Panc1 (cell line): ENCODE data around the gene TMOD3.

Source experiments
- POLR2AphosphoS5 ChIP-seq: IDR thresholded peaks from 2 replicates; pipeline ENCODE4 v1.6.1; 2012; ENCODE audit warnings: mild to moderate bottlenecking, low read depth, low read length, moderate library complexity
- REST ChIP-seq, 2 experiments: IDR thresholded peaks; 2 replicates each; pipeline ENCODE4 v1.6.1; 2011 to 2012; ENCODE audit warnings: low read depth in 2 of 2, control low read depth in 1 of 2, low read length in 1 of 2, mild to moderate bottlenecking in 1 of 2, moderate library complexity in 1 of 2; ENCODE audit not compliant: insufficient read depth in 1 of 2
- SIN3A ChIP-seq: IDR thresholded peaks from 2 replicates; pipeline ENCODE4 v1.6.1; 2012; ENCODE audit warnings: low read depth, mild to moderate bottlenecking, low read length, moderate library complexity, borderline replicate concordance; ENCODE audit not compliant: insufficient read depth
- TCF7L2 ChIP-seq: IDR thresholded peaks from 2 replicates; pipeline ENCODE4 v1.6.1; 2011; ENCODE audit warnings: mild to moderate bottlenecking, low read depth, low read length, inconsistent platforms
- TF ChIP-seq, protein P1 (sequence below): fragments of 450-650 bp; IDR thresholded peaks from 2 replicates; pipeline ENCODE4 v1.5.1; 2017; ENCODE audit warnings: mild to moderate bottlenecking

DNA sequence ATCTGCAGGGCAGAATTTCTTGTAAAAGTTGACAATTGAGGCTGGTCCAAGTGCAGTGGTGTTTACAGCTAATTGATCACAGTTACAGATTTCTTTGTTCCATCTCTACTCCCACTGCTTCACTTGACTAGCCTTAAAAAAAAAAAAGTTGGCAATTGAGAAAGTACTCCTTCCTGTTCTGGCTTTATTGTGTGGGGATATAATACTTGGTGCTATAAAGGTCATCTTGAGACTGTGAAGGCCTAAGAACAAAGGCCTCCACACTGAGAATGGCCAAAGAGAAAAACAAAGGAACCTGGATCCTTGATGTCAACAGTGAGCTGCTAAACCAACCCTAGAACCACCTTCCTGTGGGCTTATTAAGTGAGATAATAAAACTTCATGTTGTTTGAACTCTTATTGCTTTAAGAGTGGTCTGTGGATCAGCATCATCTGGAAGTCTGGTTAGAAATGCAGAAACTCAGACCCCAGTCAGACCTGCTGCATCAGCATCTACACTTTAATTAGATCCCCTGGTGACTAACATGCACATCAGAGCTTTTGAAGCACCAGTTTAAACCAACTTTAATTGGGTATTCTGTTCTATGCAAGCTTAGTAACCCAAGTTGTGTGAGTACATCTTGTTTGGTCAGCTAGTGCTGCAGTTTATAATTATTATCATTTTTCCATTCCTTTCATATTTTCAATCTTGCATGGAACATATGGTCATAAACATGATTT, 55.2 kb downstream of the TMOD3 start:
- TF ChIP-seq, protein P1, sequence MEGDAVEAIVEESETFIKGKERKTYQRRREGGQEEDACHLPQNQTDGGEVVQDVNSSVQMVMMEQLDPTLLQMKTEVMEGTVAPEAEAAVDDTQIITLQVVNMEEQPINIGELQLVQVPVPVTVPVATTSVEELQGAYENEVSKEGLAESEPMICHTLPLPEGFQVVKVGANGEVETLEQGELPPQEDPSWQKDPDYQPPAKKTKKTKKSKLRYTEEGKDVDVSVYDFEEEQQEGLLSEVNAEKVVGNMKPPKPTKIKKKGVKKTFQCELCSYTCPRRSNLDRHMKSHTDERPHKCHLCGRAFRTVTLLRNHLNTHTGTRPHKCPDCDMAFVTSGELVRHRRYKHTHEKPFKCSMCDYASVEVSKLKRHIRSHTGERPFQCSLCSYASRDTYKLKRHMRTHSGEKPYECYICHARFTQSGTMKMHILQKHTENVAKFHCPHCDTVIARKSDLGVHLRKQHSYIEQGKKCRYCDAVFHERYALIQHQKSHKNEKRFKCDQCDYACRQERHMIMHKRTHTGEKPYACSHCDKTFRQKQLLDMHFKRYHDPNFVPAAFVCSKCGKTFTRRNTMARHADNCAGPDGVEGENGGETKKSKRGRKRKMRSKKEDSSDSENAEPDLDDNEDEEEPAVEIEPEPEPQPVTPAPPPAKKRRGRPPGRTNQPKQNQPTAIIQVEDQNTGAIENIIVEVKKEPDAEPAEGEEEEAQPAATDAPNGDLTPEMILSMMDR: no peak
- TF ChIP-seq POLR2AphosphoS5: no peak
- TF ChIP-seq SIN3A: no peak
- TF ChIP-seq REST (IDR thresholded peaks at IDR 0.05; ENCODE audit: insufficient read depth in 1 of 2, low read depth in 2 of 2, low read length in 1 of 2): no peak
- TF ChIP-seq TCF7L2: no peak
